ENCODE results near the gene FBXL13. TPM values are rescaled to one million over a fixed set of nuclear protein-coding genes. Genes with fewer than 3 reads are reported as not detected.
A peak's percentile ranks its signal among the peaks of the same experiment; 100 is the strongest.
"Not testable (repeated sequence)": the region's sequence is repeated elsewhere in the genome, so short reads cannot be mapped to it uniquely, and the experiment has no call there.

The FBXL13 gene
- total and polyA plus RNA-seq, 4 donors: 2.2 to 8.9 (median 5.0) TPM

- WGBS (ENCODE audit: insufficient coverage): 81% methylated on average over 3 of the region's 5 CpGs
- H3K36me3 ChIP-seq (ENCODE audit: control insufficient read depth, insufficient read depth, low read length): peaks cover 3% of the 10 kb centered on the region
- peak overlapping the region; percentile 2 for H3K27ac ChIP-seq (ENCODE audit: low read depth, low read length)
- H3K9me3 ChIP-seq (ENCODE audit: control insufficient read depth, insufficient read depth, low read length): no peaks in the 10 kb centered on the region
- peaks cover 4% of the 10 kb centered on the region for H3K4me1 ChIP-seq (ENCODE audit: control insufficient read depth, insufficient read depth, low read length)
- no peak overlapping the region for H3K4me3 ChIP-seq (ENCODE audit: low read depth, low read length)
- H3K27me3 ChIP-seq (ENCODE audit: control insufficient read depth, insufficient read depth, low read length): no peaks in the 10 kb centered on the region
- DNase-seq (ENCODE audit: low read depth in 4 of 6, low spot score in 6 of 6): peak in 1 of 6 donors; percentile 37
Measured at GRCh38 chr7:102917436-102918353, 156.9 kb downstream of the FBXL13 start.

DNA sequence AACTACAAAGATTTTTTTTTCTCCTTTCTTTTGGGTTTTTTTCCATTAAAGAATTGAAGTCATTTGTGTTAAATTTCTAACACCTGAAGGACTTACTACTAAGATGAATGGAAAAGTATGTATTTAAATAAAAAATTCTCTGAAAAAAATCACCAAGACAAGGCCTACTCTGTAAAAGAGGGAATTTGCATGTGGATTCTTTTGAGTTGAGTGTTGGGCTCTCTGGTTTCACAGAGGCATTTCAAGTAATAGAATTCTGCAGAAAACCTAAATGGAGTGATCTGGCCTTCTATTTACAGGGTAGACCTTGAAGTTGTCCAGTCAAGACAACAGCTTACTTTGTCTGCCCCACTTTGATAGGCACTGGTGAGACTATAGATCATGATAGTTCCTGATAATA, 157.7 kb downstream of the FBXL13 start:
- H3K4me3 ChIP-seq (ENCODE audit: low read depth, low read length): no peak overlapping the region
- H3K9me3 ChIP-seq (ENCODE audit: control insufficient read depth, insufficient read depth, low read length): no peaks in the 10 kb centered on the region
- H3K4me1 ChIP-seq (ENCODE audit: control insufficient read depth, insufficient read depth, low read length): peaks cover 4% of the 10 kb centered on the region
- no peak overlapping the region for H3K27ac ChIP-seq (ENCODE audit: low read depth, low read length)
- DNase-seq (ENCODE audit: low read depth in 4 of 6, low spot score in 6 of 6): no peak
- H3K36me3 ChIP-seq (ENCODE audit: control insufficient read depth, insufficient read depth, low read length): peaks cover 3% of the 10 kb centered on the region
- H3K27me3 ChIP-seq (ENCODE audit: control insufficient read depth, insufficient read depth, low read length): no peaks in the 10 kb centered on the region

- Histone ChIP-seq H3K36me3 (ENCODE audit: control insufficient read depth, insufficient read depth, low read length) (peaks cover 3% of the 10 kb centered on the region), H3K4me3 (ENCODE audit: low read depth, low read length) (no peak overlapping the region), H3K4me1 (ENCODE audit: control insufficient read depth, insufficient read depth, low read length) (peaks cover 4% of the 10 kb centered on the region), H3K27ac (ENCODE audit: low read depth, low read length) (no peak overlapping the region), H3K9me3 (ENCODE audit: control insufficient read depth, insufficient read depth, low read length) (no peaks in the 10 kb centered on the region), H3K27me3 (ENCODE audit: control insufficient read depth, insufficient read depth, low read length) (no peaks in the 10 kb centered on the region)
- DNase-seq (ENCODE audit: low read depth in 4 of 6, low spot score in 6 of 6): no peak
- WGBS (ENCODE audit: insufficient coverage): 80% methylated on average over 1 of the region's 3 CpGs
Measured at GRCh38 chr7:102916426-102916825, 158.2 kb downstream of the FBXL13 start.

DNA sequence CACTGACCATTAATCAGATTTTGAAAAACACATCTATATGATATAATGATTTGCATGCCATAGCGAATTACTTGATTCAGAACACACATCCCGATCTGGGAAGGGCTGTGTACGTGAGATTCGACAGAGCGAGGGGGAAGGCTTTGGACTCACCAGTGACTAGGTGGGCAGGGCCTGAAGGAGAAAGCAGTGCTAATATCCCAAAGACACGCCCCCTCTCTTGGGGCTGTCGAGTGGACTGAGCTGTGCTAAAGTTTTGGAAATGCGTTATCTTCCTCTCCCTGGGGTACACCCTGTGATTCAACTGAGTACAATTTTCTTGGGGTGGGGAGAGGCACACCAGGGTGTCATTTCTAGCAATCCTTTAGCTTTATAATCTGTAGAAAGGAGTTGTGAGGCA, 160.0 kb downstream of the FBXL13 start:
- WGBS (ENCODE audit: insufficient coverage): 61% methylated on average over 7 of the region's 8 CpGs
- Histone ChIP-seq H3K27ac (ENCODE audit: low read depth, low read length) (peak overlapping the region; percentile 82), H3K36me3 (ENCODE audit: control insufficient read depth, insufficient read depth, low read length) (no peaks in the 10 kb centered on the region), H3K27me3 (ENCODE audit: control insufficient read depth, insufficient read depth, low read length) (no peaks in the 10 kb centered on the region), H3K4me3 (ENCODE audit: low read depth, low read length) (peak overlapping the region; percentile 54), H3K4me1 (ENCODE audit: control insufficient read depth, insufficient read depth, low read length) (peaks cover 4% of the 10 kb centered on the region), H3K9me3 (ENCODE audit: control insufficient read depth, insufficient read depth, low read length) (no peaks in the 10 kb centered on the region)
- peak in 1 of 6 donors; percentile 71 for DNase-seq (ENCODE audit: low read depth in 4 of 6, low spot score in 6 of 6)

DNA sequence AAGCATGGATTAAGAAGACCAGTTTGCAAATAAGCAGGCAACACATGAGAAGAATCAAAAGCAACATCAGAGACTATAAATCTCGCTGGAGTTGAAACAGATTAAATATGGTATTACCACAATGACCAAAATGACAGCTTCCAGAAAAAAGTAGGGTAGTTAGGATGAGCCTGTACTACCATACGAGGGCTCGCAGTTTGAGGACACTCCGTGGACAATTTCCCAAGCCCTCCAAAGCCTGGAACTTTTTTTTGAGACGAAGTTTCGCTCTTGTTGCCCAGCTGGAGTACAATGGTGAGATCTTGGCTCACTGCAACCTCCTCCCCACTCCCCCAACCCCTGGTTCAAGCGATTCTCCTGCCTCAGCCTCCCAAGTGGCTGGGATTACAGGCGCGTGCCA, 160.8 kb downstream of the FBXL13 start:
- no peak for DNase-seq (ENCODE audit: low read depth in 4 of 6, low spot score in 6 of 6)

GRCh38 chr7:102912742-102913141, 161.9 kb downstream of the FBXL13 start, which contains the start of gene LRRC17:
Gene LRRC17, plus strand, starts transcription at chr7:102913000. Its CDS starts 20,914 bp downstream, at chr7:102933914.
- no peaks in the 10 kb centered on the region for H3K9me3 ChIP-seq (ENCODE audit: control insufficient read depth, insufficient read depth, low read length)
- 2% methylated on average over 5 of the region's 6 CpGs for WGBS (ENCODE audit: insufficient coverage)
- peak within 1 kb of the TSS; percentile 54 for H3K4me3 ChIP-seq (ENCODE audit: low read depth, low read length)
- peaks cover 4% of the 10 kb centered on the region for H3K4me1 ChIP-seq (ENCODE audit: control insufficient read depth, insufficient read depth, low read length)
- peak within 1 kb of the TSS; percentile 82 for H3K27ac ChIP-seq (ENCODE audit: low read depth, low read length)
- H3K36me3 ChIP-seq (ENCODE audit: control insufficient read depth, insufficient read depth, low read length): no peaks in the 10 kb centered on the region
- DNase-seq (ENCODE audit: low read depth in 4 of 6, low spot score in 6 of 6): peak in 5 of 6 donors; percentile 48 to 91 (median 69)
- H3K27me3 ChIP-seq (ENCODE audit: control insufficient read depth, insufficient read depth, low read length): no peaks in the 10 kb centered on the region

More for the DNA sequence above, 160.8 kb downstream of the FBXL13 start:
- peaks cover 4% of the 10 kb centered on the region for H3K4me1 ChIP-seq (ENCODE audit: control insufficient read depth, insufficient read depth, low read length)
- 61% methylated on average over 5 of the region's 9 CpGs for WGBS (ENCODE audit: insufficient coverage)
- no peaks in the 10 kb centered on the region for H3K9me3 ChIP-seq (ENCODE audit: control insufficient read depth, insufficient read depth, low read length)
- no peaks in the 10 kb centered on the region for H3K36me3 ChIP-seq (ENCODE audit: control insufficient read depth, insufficient read depth, low read length)
- peak overlapping the region; percentile 82 for H3K27ac ChIP-seq (ENCODE audit: low read depth, low read length)
- no peaks in the 10 kb centered on the region for H3K27me3 ChIP-seq (ENCODE audit: control insufficient read depth, insufficient read depth, low read length)
- H3K4me3 ChIP-seq (ENCODE audit: low read depth, low read length): peak overlapping the region; percentile 54

GRCh38 chr7:102908676-102909075, 165.9 kb downstream of the FBXL13 start:
- no peak for DNase-seq (ENCODE audit: low read depth in 4 of 6, low spot score in 6 of 6)
- H3K9me3 ChIP-seq (ENCODE audit: control insufficient read depth, insufficient read depth, low read length): no peaks in the 10 kb centered on the region

DNA sequence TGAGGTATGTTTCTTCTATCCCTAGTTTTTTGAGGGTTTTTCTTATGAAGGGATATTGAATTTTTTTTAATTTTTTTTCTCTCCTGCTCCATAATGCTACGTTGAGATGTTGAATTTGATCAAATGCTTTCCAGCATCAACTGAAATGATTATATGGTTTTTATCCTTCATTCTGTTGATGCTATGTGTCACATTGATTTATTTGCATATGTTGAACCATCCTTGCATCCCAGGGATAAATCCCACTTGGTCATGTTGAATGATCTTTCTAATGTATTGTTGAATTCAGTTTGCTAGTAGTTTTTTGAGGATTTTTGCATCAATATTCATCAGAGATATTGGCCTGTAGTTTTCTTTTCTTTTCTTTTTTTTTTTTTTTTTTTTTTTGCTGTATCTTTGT, 171.0 kb downstream of the FBXL13 start:
- not testable (repeated sequence) for H3K9me3 ChIP-seq (ENCODE audit: control insufficient read depth, insufficient read depth, low read length); H3K27me3 ChIP-seq (ENCODE audit: control insufficient read depth, insufficient read depth, low read length); H3K27ac ChIP-seq (ENCODE audit: low read depth, low read length); H3K36me3 ChIP-seq (ENCODE audit: control insufficient read depth, insufficient read depth, low read length); DNase-seq (ENCODE audit: low read depth in 4 of 6, low spot score in 6 of 6); H3K4me1 ChIP-seq (ENCODE audit: control insufficient read depth, insufficient read depth, low read length); H3K4me3 ChIP-seq (ENCODE audit: low read depth, low read length)
- no CpG with 5 or more reads among the region's 1 CpG for WGBS (ENCODE audit: insufficient coverage)

More at GRCh38 chr7:102908676-102909075, 165.9 kb downstream of the FBXL13 start:
- Histone ChIP-seq H3K4me3 (ENCODE audit: low read depth, low read length) (no peak overlapping the region), H3K27me3 (ENCODE audit: control insufficient read depth, insufficient read depth, low read length) (no peaks in the 10 kb centered on the region), H3K4me1 (ENCODE audit: control insufficient read depth, insufficient read depth, low read length) (no peaks in the 10 kb centered on the region), H3K36me3 (ENCODE audit: control insufficient read depth, insufficient read depth, low read length) (no peaks in the 10 kb centered on the region), H3K27ac (ENCODE audit: low read depth, low read length) (no peak overlapping the region)

DNA sequence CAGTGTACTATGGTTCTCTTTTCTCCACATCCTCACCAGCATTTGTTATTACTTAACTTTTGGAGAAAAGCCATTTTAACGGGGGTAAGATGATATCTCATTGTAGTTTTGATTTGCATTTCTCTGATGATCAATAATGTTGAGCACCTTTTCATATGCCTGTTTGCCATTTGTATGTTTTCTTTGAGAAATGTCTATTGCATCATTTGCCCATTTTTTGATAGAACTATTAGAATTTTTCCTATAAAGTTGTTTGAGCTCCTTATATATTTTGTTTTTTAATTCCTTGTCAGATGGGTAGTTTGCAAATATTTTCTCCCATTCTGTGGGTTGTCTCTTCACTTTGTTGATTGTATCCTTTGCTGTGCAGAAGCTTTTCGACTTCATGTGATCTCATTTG, 172.5 kb downstream of the FBXL13 start:
- WGBS (ENCODE audit: insufficient coverage): no CpG with 5 or more reads among the region's 2 CpGs
- not testable (repeated sequence) for H3K4me1 ChIP-seq (ENCODE audit: control insufficient read depth, insufficient read depth, low read length); H3K27ac ChIP-seq (ENCODE audit: low read depth, low read length); H3K27me3 ChIP-seq (ENCODE audit: control insufficient read depth, insufficient read depth, low read length); H3K36me3 ChIP-seq (ENCODE audit: control insufficient read depth, insufficient read depth, low read length); DNase-seq (ENCODE audit: low read depth in 4 of 6, low spot score in 6 of 6); H3K9me3 ChIP-seq (ENCODE audit: control insufficient read depth, insufficient read depth, low read length); H3K4me3 ChIP-seq (ENCODE audit: low read depth, low read length)

DNA sequence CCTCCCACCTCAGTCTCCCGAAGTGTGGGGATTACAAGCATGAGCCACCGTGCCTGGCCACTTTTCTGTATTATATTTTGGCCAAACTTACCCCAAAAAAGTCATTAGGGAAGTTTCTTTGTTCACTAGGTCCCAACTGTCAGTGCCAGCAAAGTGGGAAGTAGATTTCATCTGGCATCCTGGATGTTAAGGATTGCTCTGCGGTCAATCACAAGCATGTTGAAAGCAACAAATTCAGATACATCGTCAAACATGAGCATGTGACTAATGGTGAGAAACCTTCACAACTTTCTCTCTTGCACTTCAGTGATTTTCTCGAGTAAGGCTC, 176.1 kb downstream of the FBXL13 start:
- H3K4me3 ChIP-seq (ENCODE audit: low read depth, low read length): no peak overlapping the region
- WGBS (ENCODE audit: insufficient coverage): 100% methylated on average over 1 of the region's 5 CpGs
- H3K27ac ChIP-seq (ENCODE audit: low read depth, low read length): no peak overlapping the region
- no peaks in the 10 kb centered on the region for H3K36me3 ChIP-seq (ENCODE audit: control insufficient read depth, insufficient read depth, low read length)
- DNase-seq (ENCODE audit: low read depth in 4 of 6, low spot score in 6 of 6): no peak
- no peaks in the 10 kb centered on the region for H3K9me3 ChIP-seq (ENCODE audit: control insufficient read depth, insufficient read depth, low read length)
- no peaks in the 10 kb centered on the region for H3K4me1 ChIP-seq (ENCODE audit: control insufficient read depth, insufficient read depth, low read length)
- H3K27me3 ChIP-seq (ENCODE audit: control insufficient read depth, insufficient read depth, low read length): no peaks in the 10 kb centered on the region

All from spinal cord (tissue), 10 donors.